WTC11 (cell line): ENCODE results near the gene NCAPD2.

Experiments used
- ELF4 ChIP-seq: sonication (generic); formaldehyde crosslinking; IDR thresholded peaks from 2 replicates; pipeline ENCODE4 v1.8.1; 2022; ENCODE audit warnings: low read depth, mild to moderate bottlenecking, moderate library complexity, missing genetic modification reagents
- FOXK1 ChIP-seq: sonication (generic); formaldehyde crosslinking; IDR thresholded peaks from 2 replicates; pipeline ENCODE4 v1.8.0; 2022; ENCODE audit warnings: mild to moderate bottlenecking, moderate library complexity, missing genetic modification reagents
- NR1H2 ChIP-seq: sonication (generic); formaldehyde crosslinking; IDR thresholded peaks from 2 replicates; pipeline ENCODE4 v1.9.0; 2021; ENCODE audit warnings: mild to moderate bottlenecking, moderate library complexity, missing genetic modification reagents
- ZNF232 ChIP-seq: sonication (generic); formaldehyde crosslinking; IDR thresholded peaks from 2 replicates; pipeline ENCODE4 v1.8.0; 2022; ENCODE audit warnings: mild to moderate bottlenecking, missing genetic modification reagents
- TF ChIP-seq, protein P1 (sequence below): fragments of 200-600 bp; IDR thresholded peaks from 2 replicates; pipeline ENCODE4 v1.8.0; 2022; ENCODE audit warnings: antibody characterized with exemption
- TF ChIP-seq, protein P2 (sequence below): sonication (generic); formaldehyde crosslinking; IDR thresholded peaks from 2 replicates; pipeline ENCODE4 v1.8.1; 2023; ENCODE audit warnings: mild to moderate bottlenecking, missing genetic modification reagents, borderline replicate concordance

DNA sequence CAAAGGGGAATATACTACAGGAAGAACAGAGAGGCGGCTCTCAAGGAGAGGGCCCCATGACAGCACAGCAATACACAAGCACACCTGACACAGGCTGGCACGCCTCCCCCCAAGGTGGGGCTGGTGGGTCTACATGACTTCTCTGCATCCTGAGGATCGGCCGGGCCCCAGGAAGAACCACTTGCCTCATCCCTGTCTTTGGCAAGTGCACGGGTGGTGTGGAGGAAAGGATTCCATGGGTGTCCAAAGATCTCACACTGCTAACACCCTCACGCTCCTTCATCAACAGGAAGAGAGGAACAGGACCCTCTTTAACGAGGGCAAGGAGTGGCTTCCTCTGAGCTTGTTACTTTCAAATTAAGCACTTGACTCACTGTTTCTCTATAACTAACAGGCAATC, 30.7 kb upstream of the NCAPD2 start:
- TF ChIP-seq, protein P1, sequence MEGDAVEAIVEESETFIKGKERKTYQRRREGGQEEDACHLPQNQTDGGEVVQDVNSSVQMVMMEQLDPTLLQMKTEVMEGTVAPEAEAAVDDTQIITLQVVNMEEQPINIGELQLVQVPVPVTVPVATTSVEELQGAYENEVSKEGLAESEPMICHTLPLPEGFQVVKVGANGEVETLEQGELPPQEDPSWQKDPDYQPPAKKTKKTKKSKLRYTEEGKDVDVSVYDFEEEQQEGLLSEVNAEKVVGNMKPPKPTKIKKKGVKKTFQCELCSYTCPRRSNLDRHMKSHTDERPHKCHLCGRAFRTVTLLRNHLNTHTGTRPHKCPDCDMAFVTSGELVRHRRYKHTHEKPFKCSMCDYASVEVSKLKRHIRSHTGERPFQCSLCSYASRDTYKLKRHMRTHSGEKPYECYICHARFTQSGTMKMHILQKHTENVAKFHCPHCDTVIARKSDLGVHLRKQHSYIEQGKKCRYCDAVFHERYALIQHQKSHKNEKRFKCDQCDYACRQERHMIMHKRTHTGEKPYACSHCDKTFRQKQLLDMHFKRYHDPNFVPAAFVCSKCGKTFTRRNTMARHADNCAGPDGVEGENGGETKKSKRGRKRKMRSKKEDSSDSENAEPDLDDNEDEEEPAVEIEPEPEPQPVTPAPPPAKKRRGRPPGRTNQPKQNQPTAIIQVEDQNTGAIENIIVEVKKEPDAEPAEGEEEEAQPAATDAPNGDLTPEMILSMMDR, result no peak
- TF ChIP-seq ZNF232 (CRISPR knock-in tag) (no peak), FOXK1 (CRISPR knock-in tag) (no peak), NR1H2 (no peak), ELF4 (CRISPR knock-in tag) (no peak)
- TF ChIP-seq, protein P2, sequence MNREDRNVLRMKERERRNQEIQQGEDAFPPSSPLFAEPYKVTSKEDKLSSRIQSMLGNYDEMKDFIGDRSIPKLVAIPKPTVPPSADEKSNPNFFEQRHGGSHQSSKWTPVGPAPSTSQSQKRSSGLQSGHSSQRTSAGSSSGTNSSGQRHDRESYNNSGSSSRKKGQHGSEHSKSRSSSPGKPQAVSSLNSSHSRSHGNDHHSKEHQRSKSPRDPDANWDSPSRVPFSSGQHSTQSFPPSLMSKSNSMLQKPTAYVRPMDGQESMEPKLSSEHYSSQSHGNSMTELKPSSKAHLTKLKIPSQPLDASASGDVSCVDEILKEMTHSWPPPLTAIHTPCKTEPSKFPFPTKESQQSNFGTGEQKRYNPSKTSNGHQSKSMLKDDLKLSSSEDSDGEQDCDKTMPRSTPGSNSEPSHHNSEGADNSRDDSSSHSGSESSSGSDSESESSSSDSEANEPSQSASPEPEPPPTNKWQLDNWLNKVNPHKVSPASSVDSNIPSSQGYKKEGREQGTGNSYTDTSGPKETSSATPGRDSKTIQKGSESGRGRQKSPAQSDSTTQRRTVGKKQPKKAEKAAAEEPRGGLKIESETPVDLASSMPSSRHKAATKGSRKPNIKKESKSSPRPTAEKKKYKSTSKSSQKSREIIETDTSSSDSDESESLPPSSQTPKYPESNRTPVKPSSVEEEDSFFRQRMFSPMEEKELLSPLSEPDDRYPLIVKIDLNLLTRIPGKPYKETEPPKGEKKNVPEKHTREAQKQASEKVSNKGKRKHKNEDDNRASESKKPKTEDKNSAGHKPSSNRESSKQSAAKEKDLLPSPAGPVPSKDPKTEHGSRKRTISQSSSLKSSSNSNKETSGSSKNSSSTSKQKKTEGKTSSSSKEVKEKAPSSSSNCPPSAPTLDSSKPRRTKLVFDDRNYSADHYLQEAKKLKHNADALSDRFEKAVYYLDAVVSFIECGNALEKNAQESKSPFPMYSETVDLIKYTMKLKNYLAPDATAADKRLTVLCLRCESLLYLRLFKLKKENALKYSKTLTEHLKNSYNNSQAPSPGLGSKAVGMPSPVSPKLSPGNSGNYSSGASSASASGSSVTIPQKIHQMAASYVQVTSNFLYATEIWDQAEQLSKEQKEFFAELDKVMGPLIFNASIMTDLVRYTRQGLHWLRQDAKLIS (CRISPR knock-in tag), result no peak
